NT2/D1 (cell line): Measurements from ENCODE around the gene GUCA2A.

Source experiments
- DNase-seq: peaks from one replicate; pipeline ENCODE4 v3.0.0-alpha.2; 2011; ENCODE audit warnings: low read depth, low spot score
- H3K27me3 ChIP-seq: 2 replicates; pipeline ENCODE4 v1.6.0; 2011; ENCODE audit warnings: mild to moderate bottlenecking; ENCODE audit not compliant: insufficient read length, insufficient read depth
- H3K36me3 ChIP-seq: 2 replicates; pipeline ENCODE4 v1.6.1; 2011; ENCODE audit warnings: mild to moderate bottlenecking, low read length, mixed read lengths; ENCODE audit not compliant: insufficient read depth, insufficient read length
- H3K4me1 ChIP-seq: 2 replicates; pipeline ENCODE4 v1.5.1; 2011; ENCODE audit not compliant: insufficient read depth, insufficient read length
- H3K4me3 ChIP-seq: 2 replicates; pipeline ENCODE4 v1.5.1; 2011; ENCODE audit warnings: low read depth; ENCODE audit not compliant: insufficient read length
- H3K9ac ChIP-seq: 2 replicates; pipeline ENCODE4 v1.6.0; 2011; ENCODE audit warnings: low read depth; ENCODE audit not compliant: insufficient read length
- H3K9me3 ChIP-seq: 2 replicates; pipeline ENCODE4 v1.5.1; 2011; ENCODE audit warnings: mild to moderate bottlenecking, low read length; ENCODE audit not compliant: insufficient read depth
- SUZ12 ChIP-seq: IDR thresholded peaks from 2 replicates; pipeline ENCODE4 v1.6.1; 2011; ENCODE audit not compliant: insufficient read length, insufficient read depth; ENCODE audit errors: extremely low read depth
- YY1 ChIP-seq: IDR thresholded peaks from 2 replicates; pipeline ENCODE4 v1.6.1; 2011; ENCODE audit not compliant: insufficient read length, insufficient read depth
- ZNF274 ChIP-seq: IDR thresholded peaks from 2 replicates; pipeline ENCODE4 v1.6.1; 2011; ENCODE audit warnings: mild to moderate bottlenecking, low read depth, low read length

Gene GUCA2A

GRCh38 chr1:42201986-42202385, 37.4 kb upstream of the GUCA2A start:
- no peak for DNase-seq
- Histone ChIP-seq H3K9me3 (no peaks in the 10 kb centered on the region), H3K36me3 (peaks cover 54% of the 10 kb centered on the region), H3K27me3 (no peaks in the 10 kb centered on the region), H3K4me1 (no peaks in the 10 kb centered on the region), H3K9ac (no peak overlapping the region), H3K4me3 (no peak overlapping the region)
- no peak for TF ChIP-seq YY1
- no peak for TF ChIP-seq ZNF274
- no peak for TF ChIP-seq SUZ12

GRCh38 chr1:42198251-42198650, 33.7 kb upstream of the GUCA2A start:
- TF ChIP-seq YY1 (no peak), SUZ12 (no peak), ZNF274 (no peak)
- no peak for DNase-seq
- Histone ChIP-seq H3K27me3 (no peaks in the 10 kb centered on the region), H3K4me1 (no peaks in the 10 kb centered on the region), H3K4me3 (no peak overlapping the region), H3K36me3 (peaks cover 63% of the 10 kb centered on the region), H3K9me3 (no peaks in the 10 kb centered on the region), H3K9ac (no peak overlapping the region)

GRCh38 chr1:42195841-42196240, 31.3 kb upstream of the GUCA2A start:
- DNase-seq, result no peak
- Histone ChIP-seq H3K9me3 (no peaks in the 10 kb centered on the region), H3K9ac (no peak overlapping the region), H3K4me1 (no peaks in the 10 kb centered on the region), H3K36me3 (peaks cover 70% of the 10 kb centered on the region), H3K27me3 (no peaks in the 10 kb centered on the region), H3K4me3 (no peak overlapping the region)
- no peak for TF ChIP-seq YY1
- TF ChIP-seq SUZ12, result no peak
- TF ChIP-seq ZNF274, result no peak

- H3K4me3 ChIP-seq, result no peak overlapping the region
- peaks cover 74% of the 10 kb centered on the region for H3K36me3 ChIP-seq
- H3K9ac ChIP-seq, result no peak overlapping the region
- H3K27me3 ChIP-seq, result no peaks in the 10 kb centered on the region
- no peaks in the 10 kb centered on the region for H3K9me3 ChIP-seq
- TF ChIP-seq ZNF274, result no peak
- TF ChIP-seq YY1, result no peak
- no peak for TF ChIP-seq SUZ12
- no peak for DNase-seq
- H3K4me1 ChIP-seq, result no peaks in the 10 kb centered on the region
These were observed 27.6 kb upstream of the GUCA2A start for GRCh38 chr1:42192106-42192505.

GRCh38 chr1:42191319-42191718, 26.8 kb upstream of the GUCA2A start:
- no peaks in the 10 kb centered on the region for H3K27me3 ChIP-seq
- no peak for TF ChIP-seq SUZ12
- TF ChIP-seq ZNF274, result no peak
- no peak for TF ChIP-seq YY1
- no peak overlapping the region for H3K4me3 ChIP-seq
- no peak for DNase-seq
- peaks cover 70% of the 10 kb centered on the region for H3K36me3 ChIP-seq
- H3K9ac ChIP-seq, result no peak overlapping the region
- no peaks in the 10 kb centered on the region for H3K9me3 ChIP-seq
- no peaks in the 10 kb centered on the region for H3K4me1 ChIP-seq

GRCh38 chr1:42189931-42190853, 25.6 kb upstream of the GUCA2A start:
- Histone ChIP-seq H3K9ac (no peak overlapping the region), H3K4me3 (no peak overlapping the region), H3K27me3 (no peaks in the 10 kb centered on the region), H3K9me3 (no peaks in the 10 kb centered on the region), H3K4me1 (no peaks in the 10 kb centered on the region), H3K36me3 (peaks cover 68% of the 10 kb centered on the region)
- DNase-seq, result no peak
- TF ChIP-seq SUZ12 (no peak), ZNF274 (no peak)

- no peaks in the 10 kb centered on the region for H3K4me1 ChIP-seq
- no peak overlapping the region for H3K9ac ChIP-seq
- no peaks in the 10 kb centered on the region for H3K27me3 ChIP-seq
- no peaks in the 10 kb centered on the region for H3K9me3 ChIP-seq
- peaks cover 67% of the 10 kb centered on the region for H3K36me3 ChIP-seq
- DNase-seq, result no peak
- TF ChIP-seq SUZ12 (no peak), ZNF274 (no peak), YY1 (no peak)
- no peak overlapping the region for H3K4me3 ChIP-seq
These were observed 21.6 kb upstream of the GUCA2A start for GRCh38 chr1:42186152-42186551.
